CD4-positive, CD25-positive, alpha-beta regulatory T cell (primary cell): ENCODE results near the gene BABAM2. TPM values are rescaled to one million over a fixed set of nuclear protein-coding genes. Genes with fewer than 3 reads are reported as not detected.

Source experiments
- ATAC-seq, 2 donors: fragments of 150-1000 bp; cut with Tn5 transposase; one replicate each; pipeline ENCODE4 v1.10.0; 2021; ENCODE audit warnings: low read depth in 2 of 2, moderate number of reproducible peaks in 2 of 2, moderate library complexity in 1 of 2
- DNase-seq, 3 donors: peaks; one replicate each; pipeline versions ENCODE4 v3.0.0 to v3.0.0-alpha.2; 2012 to 2022; ENCODE audit warnings: mixed read lengths in 1 of 3
- H3K27ac ChIP-seq: one replicate; pipeline ENCODE4 v1.7.0; 2013; ENCODE audit warnings: mild to moderate bottlenecking, low read length; ENCODE audit not compliant: insufficient read depth, poor library complexity, severe bottlenecking
- H3K27me3 ChIP-seq: one replicate; pipeline ENCODE4 v1.7.0; 2013; ENCODE audit warnings: low read length; ENCODE audit not compliant: control insufficient read depth, insufficient read depth
- H3K36me3 ChIP-seq: one replicate; pipeline ENCODE4 v1.7.0; 2013; ENCODE audit warnings: mild to moderate bottlenecking, low read length, moderate library complexity; ENCODE audit not compliant: control insufficient read depth, insufficient read depth
- H3K4me1 ChIP-seq: 2 replicates; pipeline ENCODE4 v1.7.0; 2013; ENCODE audit warnings: mild to moderate bottlenecking, low read length; ENCODE audit not compliant: insufficient read depth, control insufficient read depth, poor library complexity, severe bottlenecking
- H3K4me3 ChIP-seq: one replicate; pipeline ENCODE4 v1.7.0; 2013; ENCODE audit warnings: low read depth, mild to moderate bottlenecking, low read length, moderate library complexity
- H3K9me3 ChIP-seq, 2 experiments: 1 replicate in 1 of 2; 2 replicates in 1 of 2; pipeline ENCODE4 v1.7.0; 2013; ENCODE audit warnings: low read length in 2 of 2, mild to moderate bottlenecking in 1 of 2, moderate library complexity in 1 of 2; ENCODE audit not compliant: control insufficient read depth in 2 of 2
- H3K27ac Mint-ChIP-seq, 3 donors: one replicate each; pipeline ENCODE4 v1.8.0; 2020 to 2022; ENCODE audit warnings: mild to moderate bottlenecking in 3 of 3, mixed read lengths in 3 of 3, moderate library complexity in 2 of 3
- H3K27me3 Mint-ChIP-seq: one replicate; pipeline ENCODE4 v1.8.0; 2022; ENCODE audit warnings: mild to moderate bottlenecking, mixed read lengths
- H3K36me3 Mint-ChIP-seq: one replicate; pipeline ENCODE4 v1.8.0; 2020; ENCODE audit warnings: mixed read lengths
- H3K4me1 Mint-ChIP-seq, 4 donors: one replicate each; pipeline ENCODE4 v1.8.0; 2020 to 2022; ENCODE audit warnings: mixed read lengths in 4 of 4, mild to moderate bottlenecking in 1 of 4
- H3K4me3 Mint-ChIP-seq, 4 donors: one replicate each; pipeline ENCODE4 v1.8.0; 2020 to 2022; ENCODE audit warnings: mild to moderate bottlenecking in 4 of 4, mixed read lengths in 4 of 4, moderate library complexity in 3 of 4
- H3K9me3 Mint-ChIP-seq, 7 donors: one replicate each; pipeline ENCODE4 v1.8.0; 2020 to 2022; ENCODE audit warnings: mixed read lengths in 7 of 7, mild to moderate bottlenecking in 3 of 7, moderate library complexity in 2 of 7
- polyA plus RNA-seq, 4 donors: library from polyadenylated mRNA; unstranded; fragments of 300-500 nt; fragmentation: Illumina TruSeq; gene quantifications; one replicate each; pipeline ENCODE4 v1.2.3, GENCODE V29; 2021
- total RNA-seq: library from RNA; stranded (reverse); gene quantifications from one replicate; pipeline ENCODE4 v1.2.3, GENCODE V29; 2022

Gene BABAM2
- total and polyA plus RNA-seq, 5 donors from 2014 or later, result 42.9 to 70.0 (median 58.5) TPM

DNA sequence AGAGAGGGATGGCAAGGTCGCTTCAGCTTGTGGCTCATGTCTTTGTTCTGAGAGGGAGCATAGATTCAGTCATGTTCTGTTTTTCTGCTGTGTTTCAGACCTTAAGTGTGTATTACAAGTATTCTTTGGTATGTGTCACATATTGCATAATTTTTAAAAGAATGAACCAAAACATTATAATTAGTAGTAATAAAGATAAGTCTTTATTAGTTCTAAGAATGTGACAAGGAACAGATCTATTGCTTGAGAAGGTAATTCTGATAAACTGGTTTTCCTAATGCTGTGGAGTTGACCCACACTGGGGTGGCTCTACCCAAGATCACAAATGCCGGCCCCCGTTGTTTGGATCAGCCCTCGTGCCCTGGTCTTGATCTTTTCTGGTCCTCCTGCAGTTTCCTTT, 377.9 kb downstream of the BABAM2 start:
- H3K27ac ChIP-seq, result no peak overlapping the region

GRCh38 chr2:28269019-28269784, 378.7 kb downstream of the BABAM2 start:
- ATAC-seq (no peak), DNase-seq (no peak)
- no peak overlapping the region for H3K4me3 ChIP-seq
- no peak overlapping the region for H3K27ac ChIP-seq
- H3K27me3 ChIP-seq, result no peaks in the 10 kb centered on the region
- Mint-ChIP-seq H3K4me1 (peaks cover 9 to 21% (median 14%) of the 10 kb centered on the region in 4 donors), H3K27me3 (no peaks in the 10 kb centered on the region), H3K36me3 (peaks cover 24% of the 10 kb centered on the region), H3K9me3 (no peaks in the 10 kb centered on the region), H3K4me3 (no peak overlapping the region), H3K27ac (no peak overlapping the region)
- H3K4me1 ChIP-seq, result peaks cover 9% of the 10 kb centered on the region
- no peaks in the 10 kb centered on the region for H3K36me3 ChIP-seq
- H3K9me3 ChIP-seq, result no peaks in the 10 kb centered on the region

More for the DNA sequence above, 377.9 kb downstream of the BABAM2 start:
- ATAC-seq, result no peak
- H3K36me3 Mint-ChIP-seq, result peaks cover 20% of the 10 kb centered on the region
- no peaks in the 10 kb centered on the region for H3K27me3 Mint-ChIP-seq
- no peak overlapping the region for H3K4me3 Mint-ChIP-seq
- Histone ChIP-seq H3K27me3 (no peaks in the 10 kb centered on the region), H3K9me3 (no peaks in the 10 kb centered on the region), H3K36me3 (no peaks in the 10 kb centered on the region), H3K4me3 (no peak overlapping the region), H3K4me1 (peaks cover 9% of the 10 kb centered on the region)
- no peak for DNase-seq
- peaks cover 9 to 17% (median 13%) of the 10 kb centered on the region in 4 donors for H3K4me1 Mint-ChIP-seq
- H3K27ac Mint-ChIP-seq, result no peak overlapping the region
- H3K9me3 Mint-ChIP-seq, result no peaks in the 10 kb centered on the region

GRCh38 chr2:28270456-28271152, 380.1 kb downstream of the BABAM2 start:
- peaks cover 17% of the 10 kb centered on the region for H3K4me1 ChIP-seq
- Mint-ChIP-seq H3K4me3 (no peak overlapping the region), H3K27ac (peak overlapping the region in 1 of 3 donors; percentile 15), H3K27me3 (no peaks in the 10 kb centered on the region), H3K9me3 (no peaks in the 10 kb centered on the region), H3K36me3 (peaks cover 27% of the 10 kb centered on the region), H3K4me1 (peaks cover 9 to 31% (median 20%) of the 10 kb centered on the region in 4 donors)
- ATAC-seq (no peak), DNase-seq (no peak)
- H3K27me3 ChIP-seq, result no peaks in the 10 kb centered on the region
- H3K4me3 ChIP-seq, result no peak overlapping the region
- H3K27ac ChIP-seq, result no peak overlapping the region
- no peaks in the 10 kb centered on the region for H3K36me3 ChIP-seq
- no peaks in the 10 kb centered on the region for H3K9me3 ChIP-seq

- no peaks in the 10 kb centered on the region for H3K9me3 Mint-ChIP-seq
- no peak overlapping the region for H3K4me3 Mint-ChIP-seq
- H3K27me3 Mint-ChIP-seq, result no peaks in the 10 kb centered on the region
- Histone ChIP-seq H3K36me3 (no peaks in the 10 kb centered on the region), H3K27me3 (no peaks in the 10 kb centered on the region), H3K9me3 (no peaks in the 10 kb centered on the region), H3K4me1 (peaks cover 20% of the 10 kb centered on the region), H3K27ac (no peak overlapping the region), H3K4me3 (peak overlapping the region; percentile 59)
- peaks cover 16 to 36% (median 26%) of the 10 kb centered on the region in 4 donors for H3K4me1 Mint-ChIP-seq
- H3K36me3 Mint-ChIP-seq, result peaks cover 25% of the 10 kb centered on the region
- ATAC-seq (no peak), DNase-seq (peak in 1 of 3 donors; percentile 51)
- peak overlapping the region; percentile 14 to 72 (median 45) for H3K27ac Mint-ChIP-seq
Observed at GRCh38 chr2:28271231-28271918, 380.8 kb downstream of the BABAM2 start.

GRCh38 chr2:28271919-28272250, 381.4 kb downstream of the BABAM2 start:
- ATAC-seq (no peak), DNase-seq (no peak)
- H3K27ac ChIP-seq, result no peak overlapping the region
- no peaks in the 10 kb centered on the region for H3K36me3 ChIP-seq
- H3K4me3 Mint-ChIP-seq, result no peak overlapping the region
- H3K9me3 ChIP-seq, result no peaks in the 10 kb centered on the region
- peaks cover 22% of the 10 kb centered on the region for H3K4me1 ChIP-seq
- H3K4me1 Mint-ChIP-seq, result peaks cover 20 to 37% (median 28%) of the 10 kb centered on the region in 4 donors
- H3K27ac Mint-ChIP-seq, result peak overlapping the region; percentile 14 to 72 (median 45)
- H3K4me3 ChIP-seq, result peak overlapping the region; percentile 59
- no peaks in the 10 kb centered on the region for H3K27me3 ChIP-seq
- peaks cover 23% of the 10 kb centered on the region for H3K36me3 Mint-ChIP-seq
- H3K9me3 Mint-ChIP-seq, result no peaks in the 10 kb centered on the region
- H3K27me3 Mint-ChIP-seq, result no peaks in the 10 kb centered on the region

GRCh38 chr2:28273751-28274150, 383.2 kb downstream of the BABAM2 start:
- no peaks in the 10 kb centered on the region for H3K9me3 ChIP-seq
- H3K27ac ChIP-seq, result no peak overlapping the region
- Mint-ChIP-seq H3K4me3 (no peak overlapping the region), H3K27ac (no peak overlapping the region), H3K9me3 (no peaks in the 10 kb centered on the region), H3K27me3 (no peaks in the 10 kb centered on the region), H3K36me3 (peaks cover 32% of the 10 kb centered on the region), H3K4me1 (peaks cover 20 to 37% (median 26%) of the 10 kb centered on the region in 4 donors)
- no peaks in the 10 kb centered on the region for H3K27me3 ChIP-seq
- DNase-seq, result no peak
- H3K4me1 ChIP-seq, result peaks cover 22% of the 10 kb centered on the region
- ATAC-seq, result no peak
- no peaks in the 10 kb centered on the region for H3K36me3 ChIP-seq
- H3K4me3 ChIP-seq, result no peak overlapping the region

- Histone ChIP-seq H3K4me1 (peaks cover 22% of the 10 kb centered on the region), H3K27me3 (no peaks in the 10 kb centered on the region), H3K27ac (no peak overlapping the region), H3K36me3 (no peaks in the 10 kb centered on the region), H3K4me3 (no peak overlapping the region), H3K9me3 (no peaks in the 10 kb centered on the region)
- no peaks in the 10 kb centered on the region for H3K9me3 Mint-ChIP-seq
- no peak overlapping the region for H3K4me3 Mint-ChIP-seq
- ATAC-seq (no peak), DNase-seq (no peak)
- peaks cover 33% of the 10 kb centered on the region for H3K36me3 Mint-ChIP-seq
- H3K27me3 Mint-ChIP-seq, result no peaks in the 10 kb centered on the region
- peak overlapping the region in 2 of 3 donors; percentile 46 to 79 for H3K27ac Mint-ChIP-seq
- peaks cover 20 to 35% (median 26%) of the 10 kb centered on the region in 4 donors for H3K4me1 Mint-ChIP-seq
Observed at GRCh38 chr2:28274911-28275685, 384.6 kb downstream of the BABAM2 start.
